Neural crest cell (in vitro differentiated cells): ENCODE measurements around the gene CMTM1. TPM values are rescaled to one million over a fixed set of nuclear protein-coding genes. Genes with fewer than 3 reads are reported as not detected.
"Not testable (repeated sequence)": the region's sequence is repeated elsewhere in the genome, so short reads cannot be mapped to it uniquely, and the experiment has no call there.

Source experiments
- DNase-seq: peaks from one replicate; pipeline ENCODE4 v3.0.0; 2021; ENCODE audit warnings: low read depth, mixed read lengths, low spot score
- H3K27ac Mint-ChIP-seq: one replicate; pipeline ENCODE4 v1.8.0; 2021; ENCODE audit warnings: mild to moderate bottlenecking, mixed read lengths; ENCODE audit not compliant: unreplicated experiment
- H3K27me3 Mint-ChIP-seq: 2 replicates; pipeline ENCODE4 v1.8.0; 2021; ENCODE audit warnings: low read depth, mild to moderate bottlenecking, mixed read lengths
- H3K36me3 Mint-ChIP-seq: 2 replicates; pipeline ENCODE4 v1.8.0; 2021; ENCODE audit warnings: low read depth, mild to moderate bottlenecking, mixed read lengths
- H3K4me1 Mint-ChIP-seq: 2 replicates; pipeline ENCODE4 v1.8.0; 2021; ENCODE audit warnings: mixed read lengths
- H3K4me3 Mint-ChIP-seq: one replicate; pipeline ENCODE4 v1.8.0; 2021; ENCODE audit warnings: mild to moderate bottlenecking, mixed read lengths
- H3K9me3 Mint-ChIP-seq: 2 replicates; pipeline ENCODE4 v1.8.0; 2021; ENCODE audit warnings: mixed read lengths
- CTCF ChIP-seq: fragments of 200-600 bp; sonication (generic); conservative IDR thresholded peaks from 2 replicates; pipeline ENCODE4 v1.5.0; 2021; ENCODE audit warnings: antibody characterized with exemption, mild to moderate bottlenecking
- total RNA-seq: library from RNA; stranded (reverse); gene quantifications from 2 replicates; pipeline ENCODE4 v1.2.1, GENCODE V29; 2021

The CMTM1 gene
- total RNA-seq, 1 donor from 2014 or later, result 17.1 TPM

GRCh38 chr16:66592241-66592640 lies 26.0 kb downstream of the CMTM1 start:
- Mint-ChIP-seq H3K4me1 (no peaks in the 10 kb centered on the region), H3K4me3 (no peak overlapping the region), H3K9me3 (no peaks in the 10 kb centered on the region), H3K36me3 (no peaks in the 10 kb centered on the region), H3K27me3 (no peaks in the 10 kb centered on the region), H3K27ac (no peak overlapping the region)
- TF ChIP-seq CTCF, result no peak
- DNase-seq, result no peak

- H3K36me3 Mint-ChIP-seq, result no peaks in the 10 kb centered on the region
- no peaks in the 10 kb centered on the region for H3K4me1 Mint-ChIP-seq
- no peak for DNase-seq
- no peak overlapping the region for H3K4me3 Mint-ChIP-seq
- TF ChIP-seq CTCF, result no peak
- no peaks in the 10 kb centered on the region for H3K27me3 Mint-ChIP-seq
- no peak overlapping the region for H3K27ac Mint-ChIP-seq
- H3K9me3 Mint-ChIP-seq, result no peaks in the 10 kb centered on the region
Measured at GRCh38 chr16:66592814-66593213, 26.6 kb downstream of the CMTM1 start.

GRCh38 chr16:66594739-66595138 lies 28.5 kb downstream of the CMTM1 start:
- Mint-ChIP-seq H3K27ac (no peak overlapping the region), H3K36me3 (no peaks in the 10 kb centered on the region), H3K9me3 (no peaks in the 10 kb centered on the region), H3K4me3 (no peak overlapping the region), H3K27me3 (no peaks in the 10 kb centered on the region), H3K4me1 (no peaks in the 10 kb centered on the region)
- no peak for TF ChIP-seq CTCF
- DNase-seq, result no peak

GRCh38 chr16:66596559-66596958 lies 30.3 kb downstream of the CMTM1 start:
- not testable (repeated sequence) for H3K9me3 Mint-ChIP-seq, DNase-seq, H3K27me3 Mint-ChIP-seq, H3K4me3 Mint-ChIP-seq, H3K27ac Mint-ChIP-seq, H3K4me1 Mint-ChIP-seq, H3K36me3 Mint-ChIP-seq

GRCh38 chr16:66596986-66597848 lies 31.0 kb downstream of the CMTM1 start:
- no peak overlapping the region for H3K4me3 Mint-ChIP-seq
- no peaks in the 10 kb centered on the region for H3K27me3 Mint-ChIP-seq
- H3K36me3 Mint-ChIP-seq, result no peaks in the 10 kb centered on the region
- no peak for TF ChIP-seq CTCF
- no peak overlapping the region for H3K27ac Mint-ChIP-seq
- no peak for DNase-seq
- H3K9me3 Mint-ChIP-seq, result no peaks in the 10 kb centered on the region
- no peaks in the 10 kb centered on the region for H3K4me1 Mint-ChIP-seq

- TF ChIP-seq CTCF, result no peak
- Mint-ChIP-seq H3K9me3 (no peaks in the 10 kb centered on the region), H3K27me3 (no peaks in the 10 kb centered on the region), H3K36me3 (no peaks in the 10 kb centered on the region), H3K4me1 (peaks cover 5% of the 10 kb centered on the region), H3K4me3 (no peak overlapping the region), H3K27ac (no peak overlapping the region)
- DNase-seq, result no peak
Measured at GRCh38 chr16:66598111-66598510, 31.9 kb downstream of the CMTM1 start.
